ENCODE measurements around the gene SIAH2. TPM values are rescaled to one million over a fixed set of nuclear protein-coding genes. Genes with fewer than 3 reads are reported as not detected.

SIAH2 gene
- total RNA-seq, 1 experiment from 2014 or later: 17.1 TPM

GRCh38 chr3:150790629-150791028, 27.7 kb upstream of the SIAH2 start:
- Mint-ChIP-seq H3K9me3 (peaks cover 9% of the 10 kb centered on the region), H3K36me3 (peaks cover 2% of the 10 kb centered on the region; the same call in 1 of the 2 replicates), H3K4me1 (peaks cover 15% of the 10 kb centered on the region), H3K27me3 (ENCODE audit: low read depth) (peaks cover 9% of the 10 kb centered on the region), H3K4me3 (no peak overlapping the region), H3K27ac (no peak overlapping the region)
- CTCF ChIA-PET: interaction anchor here (2.0 kb wide), 1 partner anchor 13 kb away, joined by 8 read pairs; no protein-coding TSS in a partner anchor
- no peak for TF ChIP-seq ZNF121 (CRISPR knock-in tag; IDR thresholded peaks at IDR 0.05)
- POLR2A ChIA-PET: no interaction called here
- DNase-seq (ENCODE audit: low spot score): no peak
- ATAC-seq: no peak

DNA sequence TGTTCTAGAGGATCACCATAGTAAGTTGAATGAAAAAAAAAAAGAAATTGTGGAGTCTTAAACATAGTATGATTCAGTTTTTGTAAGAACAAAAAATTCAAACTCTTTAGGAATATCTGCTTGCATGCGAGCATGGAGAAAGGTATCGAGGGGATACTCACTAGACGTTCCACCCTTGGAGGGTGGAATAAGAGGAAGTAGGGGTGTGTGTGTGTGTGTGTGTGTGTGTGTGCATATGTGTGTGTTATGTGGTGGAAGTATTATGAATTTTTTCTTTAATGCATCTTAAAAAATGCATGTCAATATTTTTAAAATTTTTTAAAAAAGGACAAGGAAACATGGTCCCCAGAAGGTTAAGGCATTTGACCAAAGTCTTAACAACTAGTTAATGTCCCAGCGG, 26.5 kb upstream of the SIAH2 start:
- no peak for TF ChIP-seq USF2 (CRISPR knock-in tag; IDR thresholded peaks at IDR 0.05)
- TF ChIP-seq GABPB1 (CRISPR knock-in tag; IDR thresholded peaks at IDR 0.05): no peak
- no peak for TF ChIP-seq NR2C2 (CRISPR knock-in tag; IDR thresholded peaks at IDR 0.05)
- CTCF ChIA-PET: interaction anchor here (0.6 to 3.2 kb wide), 5 partner anchors 11 to 120 kb away, joined by 3 to 34 read pairs (median 5); no protein-coding TSS in a partner anchor
- H3K27me3 Mint-ChIP-seq (ENCODE audit: low read depth): peaks cover 9% of the 10 kb centered on the region
- ATAC-seq: no peak
- peaks cover 14% of the 10 kb centered on the region for H3K9me3 Mint-ChIP-seq
- H3K4me3 Mint-ChIP-seq: no peak overlapping the region
- peaks cover 15% of the 10 kb centered on the region for H3K4me1 Mint-ChIP-seq
- DNase-seq (ENCODE audit: low spot score): no peak
- no peak overlapping the region for H3K27ac Mint-ChIP-seq
- H3K36me3 Mint-ChIP-seq: peaks cover 2% of the 10 kb centered on the region; the same call in 1 of the 2 replicates
- POLR2A ChIA-PET: no interaction called here

DNA sequence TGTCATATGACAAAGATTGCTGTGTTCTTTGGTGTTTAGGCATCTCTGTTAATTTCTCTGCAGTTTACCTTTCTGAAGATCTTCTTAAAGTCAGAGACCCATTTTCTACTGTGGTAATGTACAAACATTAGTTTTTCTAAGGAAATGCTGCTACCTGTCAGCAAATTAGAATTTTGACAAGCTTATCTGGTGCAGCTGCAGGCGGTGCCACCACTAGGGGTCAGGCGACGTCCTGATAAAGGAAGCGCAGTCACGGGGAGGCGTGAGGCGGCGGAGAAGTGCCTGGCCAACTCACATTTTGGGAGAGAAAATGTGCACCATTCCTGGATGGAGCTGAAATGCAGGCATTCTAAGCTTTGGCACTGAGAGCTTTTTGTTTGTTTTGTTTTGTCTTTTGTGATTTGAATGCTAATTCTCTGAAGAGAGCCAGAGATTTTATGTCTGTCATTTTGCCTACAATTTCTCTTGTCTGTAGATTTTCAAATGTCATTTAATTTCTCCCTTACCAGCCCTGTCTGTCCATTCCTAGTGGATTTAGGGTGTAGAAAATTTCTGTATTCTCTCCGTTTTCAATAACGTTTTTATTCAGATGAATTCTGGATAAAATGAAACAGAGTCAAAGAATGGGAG, 24.9 kb upstream of the SIAH2 start:
- H3K4me1 Mint-ChIP-seq: peaks cover 15% of the 10 kb centered on the region
- CTCF ChIA-PET: interaction anchor here (0.6 to 3.2 kb wide), 51 partner anchors 8 to 368 kb away, joined by 3 to 34 read pairs (median 5); partner anchors contain the start of genes MED12L, MINDY4B and SIAH2
- peaks cover 9% of the 10 kb centered on the region for H3K27me3 Mint-ChIP-seq (ENCODE audit: low read depth)
- DNase-seq (ENCODE audit: low spot score) (peak; percentile 91), ATAC-seq (peak; percentile 90)
- no peak overlapping the region for H3K4me3 Mint-ChIP-seq
- no peak overlapping the region for H3K27ac Mint-ChIP-seq
- peaks cover 2% of the 10 kb centered on the region; the same call in 1 of the 2 replicates for H3K36me3 Mint-ChIP-seq
- POLR2A ChIA-PET: interaction anchor here (1.0 kb wide), 1 partner anchor 35 kb away, joined by 3 read pairs; no protein-coding TSS in a partner anchor
- H3K9me3 Mint-ChIP-seq: peaks cover 14% of the 10 kb centered on the region
- TF ChIP-seq HMGA2 (CRISPR knock-in tag; IDR thresholded peaks at IDR 0.05) (no peak), TEAD1 (CRISPR knock-in tag; IDR thresholded peaks at IDR 0.05) (peak; percentile 25; the same call in 1 of the 2 replicates), ZBTB21 (CRISPR knock-in tag; IDR thresholded peaks at IDR 0.05; ENCODE audit: borderline replicate concordance) (0 out of 2 replicates have a peak, but pooled peaks have one; percentile 27), USF2 (CRISPR knock-in tag; IDR thresholded peaks at IDR 0.05) (peak; percentile 36; the same call in 1 of the 2 replicates)
- TF ChIP-seq, protein P1, sequence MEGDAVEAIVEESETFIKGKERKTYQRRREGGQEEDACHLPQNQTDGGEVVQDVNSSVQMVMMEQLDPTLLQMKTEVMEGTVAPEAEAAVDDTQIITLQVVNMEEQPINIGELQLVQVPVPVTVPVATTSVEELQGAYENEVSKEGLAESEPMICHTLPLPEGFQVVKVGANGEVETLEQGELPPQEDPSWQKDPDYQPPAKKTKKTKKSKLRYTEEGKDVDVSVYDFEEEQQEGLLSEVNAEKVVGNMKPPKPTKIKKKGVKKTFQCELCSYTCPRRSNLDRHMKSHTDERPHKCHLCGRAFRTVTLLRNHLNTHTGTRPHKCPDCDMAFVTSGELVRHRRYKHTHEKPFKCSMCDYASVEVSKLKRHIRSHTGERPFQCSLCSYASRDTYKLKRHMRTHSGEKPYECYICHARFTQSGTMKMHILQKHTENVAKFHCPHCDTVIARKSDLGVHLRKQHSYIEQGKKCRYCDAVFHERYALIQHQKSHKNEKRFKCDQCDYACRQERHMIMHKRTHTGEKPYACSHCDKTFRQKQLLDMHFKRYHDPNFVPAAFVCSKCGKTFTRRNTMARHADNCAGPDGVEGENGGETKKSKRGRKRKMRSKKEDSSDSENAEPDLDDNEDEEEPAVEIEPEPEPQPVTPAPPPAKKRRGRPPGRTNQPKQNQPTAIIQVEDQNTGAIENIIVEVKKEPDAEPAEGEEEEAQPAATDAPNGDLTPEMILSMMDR (IDR thresholded peaks at IDR 0.05): peak; percentile 93
- TF ChIP-seq, protein P2, sequence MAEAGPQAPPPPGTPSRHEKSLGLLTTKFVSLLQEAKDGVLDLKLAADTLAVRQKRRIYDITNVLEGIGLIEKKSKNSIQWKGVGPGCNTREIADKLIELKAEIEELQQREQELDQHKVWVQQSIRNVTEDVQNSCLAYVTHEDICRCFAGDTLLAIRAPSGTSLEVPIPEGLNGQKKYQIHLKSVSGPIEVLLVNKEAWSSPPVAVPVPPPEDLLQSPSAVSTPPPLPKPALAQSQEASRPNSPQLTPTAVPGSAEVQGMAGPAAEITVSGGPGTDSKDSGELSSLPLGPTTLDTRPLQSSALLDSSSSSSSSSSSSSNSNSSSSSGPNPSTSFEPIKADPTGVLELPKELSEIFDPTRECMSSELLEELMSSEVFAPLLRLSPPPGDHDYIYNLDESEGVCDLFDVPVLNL (CRISPR knock-in tag; IDR thresholded peaks at IDR 0.05; ENCODE audit: borderline replicate concordance, low read depth): no peak

DNA sequence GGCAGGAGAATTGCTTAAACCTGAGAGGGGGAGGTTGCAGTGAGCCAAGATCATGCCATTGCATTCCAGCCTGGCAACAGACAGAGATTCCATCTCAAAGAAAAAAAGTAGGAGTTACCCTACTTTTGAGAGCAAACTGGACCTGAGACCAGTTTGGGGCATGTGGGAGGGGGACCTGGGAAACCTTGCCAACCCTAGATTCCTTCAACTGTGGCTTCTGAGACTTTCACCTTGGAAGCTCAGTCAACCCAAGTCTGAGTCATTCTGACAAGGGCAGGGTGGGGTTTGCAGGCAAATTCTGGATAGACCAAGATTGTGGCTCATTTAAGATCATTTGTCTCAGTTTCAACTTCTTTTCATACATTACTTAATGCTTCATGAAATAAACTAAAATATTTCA, 23.8 kb upstream of the SIAH2 start:
- ChIA-PET POLR2A (no interaction called here), CTCF (interaction anchor here (1.4 to 3.0 kb wide), 3 partner anchors 9 to 49 kb away, joined by 4 to 34 read pairs (median 6); no protein-coding TSS in a partner anchor)
- peaks cover 2% of the 10 kb centered on the region; the same call in 1 of the 2 replicates for H3K36me3 Mint-ChIP-seq

More for the DNA sequence above, 23.8 kb upstream of the SIAH2 start:
- Mint-ChIP-seq H3K9me3 (peaks cover 14% of the 10 kb centered on the region), H3K27ac (no peak overlapping the region), H3K4me1 (peaks cover 15% of the 10 kb centered on the region), H3K4me3 (no peak overlapping the region), H3K27me3 (ENCODE audit: low read depth) (peaks cover 9% of the 10 kb centered on the region)
- no peak for ATAC-seq
- DNase-seq (ENCODE audit: low spot score): no peak
- TF ChIP-seq FOXP1 (CRISPR knock-in tag; IDR thresholded peaks at IDR 0.05; ENCODE audit: borderline replicate concordance) (no peak), TCF7 (CRISPR knock-in tag; IDR thresholded peaks at IDR 0.05; ENCODE audit: low read depth) (no peak), ESRRA (CRISPR knock-in tag; IDR thresholded peaks at IDR 0.05; ENCODE audit: borderline replicate concordance) (no peak), SMAD3 (CRISPR knock-in tag; IDR thresholded peaks at IDR 0.05; ENCODE audit: borderline replicate concordance) (no peak), CBFB (CRISPR knock-in tag; IDR thresholded peaks at IDR 0.05; ENCODE audit: low read depth) (no peak)

Measured in WTC11 (cell line).